ENCODE measurements around the gene LTBR.
A peak's percentile ranks its signal among the peaks of the same experiment; 100 is the strongest.
"Not testable (repeated sequence)": the region's sequence is repeated elsewhere in the genome, so short reads cannot be mapped to it uniquely, and the experiment has no call there.

LTBR gene

GRCh38 chr12:6336889-6337853 lies 46.8 kb upstream of the LTBR start:
- Histone ChIP-seq H3K27ac (ENCODE audit: insufficient read depth in 1 of 2, low read depth in 1 of 2, low read length in 2 of 2, poor library complexity in 1 of 2, severe bottlenecking in 2 of 2) (peak overlapping the region; percentile 74 to 96), H3K9me3 (ENCODE audit: control extremely low read depth in 1 of 5, control insufficient read depth in 4 of 5, insufficient read depth in 2 of 5, low read depth in 1 of 5, low read length in 4 of 5) (no peaks in the 10 kb centered on the region), H3K4me3 (ENCODE audit: control insufficient read depth in 1 of 7, extremely low read depth in 1 of 7, insufficient read depth in 4 of 7, low read depth in 2 of 7, low read length in 6 of 7) (peak overlapping the region; percentile 11 to 99 (median 97)), H3K36me3 (ENCODE audit: control insufficient read depth in 4 of 4, insufficient read depth in 4 of 4, low read length in 3 of 4) (peaks cover 8 to 53% (median 26%) of the 10 kb centered on the region in 4 experiments), H3K27me3 (replicated peaks in 2 of 5; ENCODE audit: control insufficient read depth in 4 of 5, insufficient read depth in 5 of 5, low read length in 4 of 5) (no peaks in the 10 kb centered on the region), H3K4me1 (ENCODE audit: control extremely low read depth in 1 of 4, control insufficient read depth in 4 of 4, insufficient read depth in 4 of 4, low read length in 3 of 4) (peaks cover 31 to 89% (median 81%) of the 10 kb centered on the region in 4 experiments)
- DNase-seq = peak; percentile 58 to 90 (median 87)
- WGBS (ENCODE audit: insufficient coverage) = 3% methylated on average over 5 of the region's 15 CpGs
- CTCF ChIA-PET = interaction anchor here (0.7 to 12.2 kb wide), 19 partner anchors 9 to 282 kb away, joined by 3 to 84 read pairs (median 4); partner anchors contain the start of genes LTBR and SCNN1A
- POLR2A ChIA-PET = interaction anchor here (0.6 to 3.7 kb wide), 11 partner anchors 8 to 773 kb away, joined by 3 to 15 read pairs (median 5); partner anchors contain the start of gene VAMP1

- POLR2A ChIA-PET = no interaction called here
- H3K4me1 ChIP-seq (ENCODE audit: control extremely low read depth in 1 of 4, control insufficient read depth in 4 of 4, insufficient read depth in 4 of 4, low read length in 3 of 4) = peaks cover 30 to 90% (median 84%) of the 10 kb centered on the region in 4 experiments
- no peaks in the 10 kb centered on the region for H3K27me3 ChIP-seq (replicated peaks in 2 of 5; ENCODE audit: control insufficient read depth in 4 of 5, insufficient read depth in 5 of 5, low read length in 4 of 5)
- WGBS (ENCODE audit: insufficient coverage) = 35% methylated on average over 11 of the region's 12 CpGs
- no peaks in the 10 kb centered on the region for H3K9me3 ChIP-seq (ENCODE audit: control extremely low read depth in 1 of 5, control insufficient read depth in 4 of 5, insufficient read depth in 2 of 5, low read depth in 1 of 5, low read length in 4 of 5)
- peak overlapping the region; percentile 74 to 96 for H3K27ac ChIP-seq (ENCODE audit: insufficient read depth in 1 of 2, low read depth in 1 of 2, low read length in 2 of 2, poor library complexity in 1 of 2, severe bottlenecking in 2 of 2)
- H3K36me3 ChIP-seq (ENCODE audit: control insufficient read depth in 4 of 4, insufficient read depth in 4 of 4, low read length in 3 of 4) = peaks cover 4 to 45% (median 20%) of the 10 kb centered on the region in 4 experiments
- CTCF ChIA-PET = interaction anchor here (1.1 to 12.2 kb wide), 4 partner anchors 12 to 35 kb away, joined by 3 to 84 read pairs (median 70); partner anchors contain the start of gene SCNN1A
- peak in 1 of 3 donors; percentile 51 for DNase-seq
- H3K4me3 ChIP-seq (ENCODE audit: control insufficient read depth in 1 of 7, extremely low read depth in 1 of 7, insufficient read depth in 4 of 7, low read depth in 2 of 7, low read length in 6 of 7) = peak overlapping the region in 6 of 7 experiments; percentile 95 to 99 (median 98)
Measured at GRCh38 chr12:6337958-6338433, 46.0 kb upstream of the LTBR start.

- H3K4me3 ChIP-seq (ENCODE audit: control insufficient read depth in 1 of 7, extremely low read depth in 1 of 7, insufficient read depth in 4 of 7, low read depth in 2 of 7, low read length in 6 of 7) = peak overlapping the region in 6 of 7 experiments; percentile 95 to 99 (median 98)
- ChIA-PET POLR2A (interaction anchor here (0.6 to 0.7 kb wide), 2 partner anchors 8 to 130 kb away, joined by 3 to 5 read pairs; no protein-coding TSS in a partner anchor), CTCF (interaction anchor here (0.6 to 12.2 kb wide), 12 partner anchors 8 to 167 kb away, joined by 3 to 73 read pairs (median 6); partner anchors contain the start of gene SCNN1A)
- peak overlapping the region; percentile 74 to 96 for H3K27ac ChIP-seq (ENCODE audit: insufficient read depth in 1 of 2, low read depth in 1 of 2, low read length in 2 of 2, poor library complexity in 1 of 2, severe bottlenecking in 2 of 2)
- H3K27me3 ChIP-seq (replicated peaks in 2 of 5; ENCODE audit: control insufficient read depth in 4 of 5, insufficient read depth in 5 of 5, low read length in 4 of 5); DNase-seq; H3K9me3 ChIP-seq (ENCODE audit: control extremely low read depth in 1 of 5, control insufficient read depth in 4 of 5, insufficient read depth in 2 of 5, low read depth in 1 of 5, low read length in 4 of 5): not testable (repeated sequence)
- peaks cover 26 to 90% (median 83%) of the 10 kb centered on the region in 4 experiments for H3K4me1 ChIP-seq (ENCODE audit: control extremely low read depth in 1 of 4, control insufficient read depth in 4 of 4, insufficient read depth in 4 of 4, low read length in 3 of 4)
- peaks cover 4 to 40% (median 14%) of the 10 kb centered on the region in 4 experiments for H3K36me3 ChIP-seq (ENCODE audit: control insufficient read depth in 4 of 4, insufficient read depth in 4 of 4, low read length in 3 of 4)
- 69% methylated on average over 5 of the region's 8 CpGs for WGBS (ENCODE audit: insufficient coverage)
Measured at GRCh38 chr12:6338536-6338935, 45.4 kb upstream of the LTBR start.

GRCh38 chr12:6338955-6339354 lies 45.0 kb upstream of the LTBR start:
- ChIA-PET POLR2A (interaction anchor here (0.6 to 0.7 kb wide), 2 partner anchors 8 to 130 kb away, joined by 3 to 5 read pairs; no protein-coding TSS in a partner anchor), CTCF (interaction anchor here (0.6 to 12.2 kb wide), 13 partner anchors 8 to 166 kb away, joined by 3 to 73 read pairs (median 6); partner anchors contain the start of gene SCNN1A)
- Histone ChIP-seq H3K36me3 (ENCODE audit: control insufficient read depth in 4 of 4, insufficient read depth in 4 of 4, low read length in 3 of 4) (peaks cover 2 to 36% (median 10%) of the 10 kb centered on the region in 4 experiments), H3K4me3 (ENCODE audit: control insufficient read depth in 1 of 7, extremely low read depth in 1 of 7, insufficient read depth in 4 of 7, low read depth in 2 of 7, low read length in 6 of 7) (peak overlapping the region in 6 of 7 experiments; percentile 95 to 99 (median 98)), H3K9me3 (ENCODE audit: control extremely low read depth in 1 of 5, control insufficient read depth in 4 of 5, insufficient read depth in 2 of 5, low read depth in 1 of 5, low read length in 4 of 5) (no peaks in the 10 kb centered on the region), H3K27me3 (replicated peaks in 2 of 5; ENCODE audit: control insufficient read depth in 4 of 5, insufficient read depth in 5 of 5, low read length in 4 of 5) (no peaks in the 10 kb centered on the region), H3K4me1 (ENCODE audit: control extremely low read depth in 1 of 4, control insufficient read depth in 4 of 4, insufficient read depth in 4 of 4, low read length in 3 of 4) (peaks cover 30 to 90% (median 83%) of the 10 kb centered on the region in 4 experiments), H3K27ac (ENCODE audit: insufficient read depth in 1 of 2, low read depth in 1 of 2, low read length in 2 of 2, poor library complexity in 1 of 2, severe bottlenecking in 2 of 2) (peak overlapping the region; percentile 93 to 96)
- WGBS (ENCODE audit: insufficient coverage) = 4% methylated on average over 2 of the region's 3 CpGs
- no peak for DNase-seq

- POLR2A ChIA-PET = interaction anchor here (1.3 kb wide), 1 partner anchor 27 kb away, joined by 3 read pairs; no protein-coding TSS in a partner anchor
- H3K27me3 ChIP-seq (replicated peaks in 2 of 5; ENCODE audit: control insufficient read depth in 4 of 5, insufficient read depth in 5 of 5, low read length in 4 of 5) = no peaks in the 10 kb centered on the region
Measured at GRCh38 chr12:6340032-6340638, 43.8 kb upstream of the LTBR start.

GRCh38 chr12:6340745-6341416 lies 43.1 kb upstream of the LTBR start:
- Histone ChIP-seq H3K4me3 (ENCODE audit: control insufficient read depth in 1 of 7, extremely low read depth in 1 of 7, insufficient read depth in 4 of 7, low read depth in 2 of 7, low read length in 6 of 7) (peak overlapping the region; percentile 75 to 99 (median 97)), H3K36me3 (ENCODE audit: control insufficient read depth in 4 of 4, insufficient read depth in 4 of 4, low read length in 3 of 4) (peaks cover 0 to 21% (median 2%) of the 10 kb centered on the region in 4 experiments), H3K4me1 (ENCODE audit: control extremely low read depth in 1 of 4, control insufficient read depth in 4 of 4, insufficient read depth in 4 of 4, low read length in 3 of 4) (peaks cover 31 to 82% (median 74%) of the 10 kb centered on the region in 4 experiments), H3K27me3 (replicated peaks in 2 of 5; ENCODE audit: control insufficient read depth in 4 of 5, insufficient read depth in 5 of 5, low read length in 4 of 5) (no peaks in the 10 kb centered on the region), H3K9me3 (ENCODE audit: control extremely low read depth in 1 of 5, control insufficient read depth in 4 of 5, insufficient read depth in 2 of 5, low read depth in 1 of 5, low read length in 4 of 5) (no peaks in the 10 kb centered on the region), H3K27ac (ENCODE audit: insufficient read depth in 1 of 2, low read depth in 1 of 2, low read length in 2 of 2, poor library complexity in 1 of 2, severe bottlenecking in 2 of 2) (peak overlapping the region; percentile 93 to 96)
- WGBS (ENCODE audit: insufficient coverage) = 0% methylated on average over 10 of the region's 15 CpGs
- ChIA-PET CTCF (interaction anchor here (0.5 to 12.2 kb wide), 7 partner anchors 15 to 312 kb away, joined by 3 to 73 read pairs (median 6); partner anchors contain the start of gene SCNN1A), POLR2A (interaction anchor here (1.3 kb wide), 1 partner anchor 26 kb away, joined by 3 read pairs; no protein-coding TSS in a partner anchor)
- DNase-seq = peak in 1 of 3 donors; percentile 49

More at GRCh38 chr12:6340032-6340638, 43.8 kb upstream of the LTBR start:
- Histone ChIP-seq H3K36me3 (ENCODE audit: control insufficient read depth in 4 of 4, insufficient read depth in 4 of 4, low read length in 3 of 4) (peaks cover 0 to 24% (median 3%) of the 10 kb centered on the region in 4 experiments), H3K9me3 (ENCODE audit: control extremely low read depth in 1 of 5, control insufficient read depth in 4 of 5, insufficient read depth in 2 of 5, low read depth in 1 of 5, low read length in 4 of 5) (no peaks in the 10 kb centered on the region), H3K27ac (ENCODE audit: insufficient read depth in 1 of 2, low read depth in 1 of 2, low read length in 2 of 2, poor library complexity in 1 of 2, severe bottlenecking in 2 of 2) (peak overlapping the region; percentile 93 to 96), H3K4me1 (ENCODE audit: control extremely low read depth in 1 of 4, control insufficient read depth in 4 of 4, insufficient read depth in 4 of 4, low read length in 3 of 4) (peaks cover 31 to 82% (median 74%) of the 10 kb centered on the region in 4 experiments), H3K4me3 (ENCODE audit: control insufficient read depth in 1 of 7, extremely low read depth in 1 of 7, insufficient read depth in 4 of 7, low read depth in 2 of 7, low read length in 6 of 7) (peak overlapping the region; percentile 75 to 99 (median 97))
- CTCF ChIA-PET = interaction anchor here (1.2 to 12.2 kb wide), 9 partner anchors 8 to 125 kb away, joined by 3 to 73 read pairs (median 7); partner anchors contain the start of gene SCNN1A
- 0% methylated on average over 8 of the region's 9 CpGs for WGBS (ENCODE audit: insufficient coverage)
- no peak for DNase-seq

All from common myeloid progenitor, CD34-positive (primary cell).